ENCODE data around the gene SLC6A19. TPM values are rescaled to one million over a fixed set of nuclear protein-coding genes. Genes with fewer than 3 reads are reported as not detected.

SLC6A19 gene
- total and polyA plus RNA-seq, 8 donors, result 0.13 to 5.5 (median 0.43) TPM; not detected in 3

DNA sequence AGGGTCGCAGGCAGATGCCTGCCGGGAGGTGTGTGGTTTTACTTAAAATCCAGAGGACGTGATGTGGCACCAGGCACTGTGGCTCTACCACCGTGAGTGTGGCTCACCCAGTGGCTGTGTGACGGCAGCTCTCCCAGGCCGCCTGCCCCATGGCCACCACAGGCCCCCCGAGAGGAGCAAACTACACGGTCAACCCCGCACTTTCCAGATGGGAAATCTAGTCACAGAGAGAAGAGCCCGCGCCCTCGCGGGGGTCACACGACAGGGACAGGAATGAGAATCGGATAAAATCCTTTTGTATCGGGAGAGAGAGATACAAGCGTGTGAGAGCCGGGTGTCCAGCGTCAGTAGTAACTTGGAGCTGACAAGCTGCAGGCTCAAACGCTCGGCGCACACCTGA, 69.0 kb downstream of the SLC6A19 start:
- H3K36me3 ChIP-seq, result no peaks in the 10 kb centered on the region
- H3K4me3 ChIP-seq, result no peak overlapping the region
- H3K4me1 ChIP-seq, result no peaks in the 10 kb centered on the region
- no peaks in the 10 kb centered on the region for H3K9me3 ChIP-seq
- DNase-seq, result no peak
- WGBS, 5 donors, result 94 to 96% (median 95%) methylated on average over 21 to 22 of the region's 22 CpGs
- TF ChIP-seq, protein P1, sequence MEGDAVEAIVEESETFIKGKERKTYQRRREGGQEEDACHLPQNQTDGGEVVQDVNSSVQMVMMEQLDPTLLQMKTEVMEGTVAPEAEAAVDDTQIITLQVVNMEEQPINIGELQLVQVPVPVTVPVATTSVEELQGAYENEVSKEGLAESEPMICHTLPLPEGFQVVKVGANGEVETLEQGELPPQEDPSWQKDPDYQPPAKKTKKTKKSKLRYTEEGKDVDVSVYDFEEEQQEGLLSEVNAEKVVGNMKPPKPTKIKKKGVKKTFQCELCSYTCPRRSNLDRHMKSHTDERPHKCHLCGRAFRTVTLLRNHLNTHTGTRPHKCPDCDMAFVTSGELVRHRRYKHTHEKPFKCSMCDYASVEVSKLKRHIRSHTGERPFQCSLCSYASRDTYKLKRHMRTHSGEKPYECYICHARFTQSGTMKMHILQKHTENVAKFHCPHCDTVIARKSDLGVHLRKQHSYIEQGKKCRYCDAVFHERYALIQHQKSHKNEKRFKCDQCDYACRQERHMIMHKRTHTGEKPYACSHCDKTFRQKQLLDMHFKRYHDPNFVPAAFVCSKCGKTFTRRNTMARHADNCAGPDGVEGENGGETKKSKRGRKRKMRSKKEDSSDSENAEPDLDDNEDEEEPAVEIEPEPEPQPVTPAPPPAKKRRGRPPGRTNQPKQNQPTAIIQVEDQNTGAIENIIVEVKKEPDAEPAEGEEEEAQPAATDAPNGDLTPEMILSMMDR (IDR thresholded peaks at IDR 0.05), result no peak
- TF ChIP-seq EP300 (IDR thresholded peaks at IDR 0.05) (no peak), POLR2A (IDR thresholded peaks at IDR 0.05) (no peak), POLR2AphosphoS5 (IDR thresholded peaks at IDR 0.05) (no peak)
- intact Hi-C loops (cut with DNase I; ENCODE audit: low total_unique reads), result no loop called here
- H3K27ac ChIP-seq, result no peak overlapping the region
- peaks cover 0 to 4% (median 0%) of the 10 kb centered on the region in 3 donors for H3K27me3 ChIP-seq

DNA sequence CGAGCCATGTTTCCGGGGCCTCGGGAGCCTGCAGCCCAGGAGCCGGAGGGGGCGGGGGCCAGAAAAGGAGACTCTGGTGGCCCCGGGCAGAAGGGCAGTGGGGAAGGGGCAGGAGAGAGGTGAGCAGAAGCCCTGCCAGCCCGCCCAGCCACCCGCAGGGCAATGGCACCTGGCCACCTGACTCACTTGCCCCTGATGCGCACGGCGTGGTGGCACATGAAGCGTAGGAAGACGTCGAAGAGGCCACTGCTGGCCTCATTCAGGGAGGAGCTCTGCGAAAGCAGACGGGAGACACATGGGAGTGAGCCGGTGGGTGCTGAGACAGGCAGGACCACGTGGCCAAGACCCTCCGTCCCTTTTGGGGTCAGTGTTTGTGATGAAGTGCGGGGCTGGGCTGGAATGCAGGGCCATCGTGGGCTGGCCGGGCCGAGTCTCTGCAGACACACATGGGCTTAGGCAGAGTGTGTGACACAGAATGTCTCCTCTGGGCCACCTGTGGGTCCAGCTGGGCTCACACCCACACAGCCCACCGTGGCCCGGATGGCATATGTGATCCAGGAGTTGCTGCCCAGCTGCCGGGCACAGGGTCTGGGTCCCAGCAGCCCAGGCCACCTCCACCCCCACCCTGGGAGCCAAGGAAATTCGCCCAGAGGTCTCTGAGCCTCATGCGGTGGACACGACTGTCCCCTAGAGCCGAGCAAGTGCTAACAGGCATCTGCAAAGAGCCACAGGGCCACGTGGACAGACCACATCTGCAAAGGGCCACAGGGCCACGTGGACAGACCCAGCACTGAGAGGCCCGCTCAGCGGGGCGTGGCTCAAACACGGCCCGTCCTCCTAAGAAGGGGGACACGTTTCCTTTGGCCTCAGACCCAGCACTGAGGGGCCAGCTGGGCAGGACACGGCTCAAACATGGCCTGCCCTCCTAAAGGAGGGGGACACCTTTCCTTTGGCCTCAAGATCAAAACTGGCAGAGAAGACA, 69.8 kb downstream of the SLC6A19 start:
- Histone ChIP-seq H3K4me1 (no peaks in the 10 kb centered on the region), H3K4me3 (no peak overlapping the region), H3K9me3 (no peaks in the 10 kb centered on the region), H3K27ac (no peak overlapping the region), H3K36me3 (no peaks in the 10 kb centered on the region), H3K27me3 (no peaks in the 10 kb centered on the region)
- intact Hi-C loops (cut with DNase I; ENCODE audit: low total_unique reads), result no loop called here
- DNase-seq, result no peak
- TF ChIP-seq EP300 (IDR thresholded peaks at IDR 0.05), result no peak
- TF ChIP-seq POLR2A (IDR thresholded peaks at IDR 0.05), result no peak
- no peak for TF ChIP-seq POLR2AphosphoS5 (IDR thresholded peaks at IDR 0.05)
- TF ChIP-seq, protein P1 (IDR thresholded peaks at IDR 0.05), result no peak
- 92 to 96% (median 94%) methylated on average over 32 to 39 of the region's 39 CpGs for WGBS, 5 donors

DNA sequence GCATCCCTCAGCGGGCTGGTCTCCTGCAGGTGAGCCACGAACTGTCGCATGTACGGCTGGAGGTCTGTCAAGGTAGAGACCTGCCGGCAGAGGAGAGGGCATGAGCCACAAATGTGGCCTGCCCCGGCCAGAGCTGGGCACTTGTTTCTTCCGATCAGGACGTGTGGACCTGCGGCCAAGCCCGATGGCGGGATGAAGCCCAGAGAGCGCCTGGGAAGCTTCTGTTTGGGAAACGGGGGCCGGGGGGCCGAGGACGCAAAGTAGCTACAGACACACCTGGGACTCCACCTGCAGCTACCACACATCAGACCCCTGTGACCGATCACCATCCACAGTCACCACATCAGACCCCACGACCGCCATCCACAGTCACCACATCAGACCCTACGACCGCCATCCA, 70.8 kb downstream of the SLC6A19 start:
- intact Hi-C loops (cut with DNase I; ENCODE audit: low total_unique reads), result no loop called here
- no peak overlapping the region for H3K4me3 ChIP-seq
- no peak overlapping the region for H3K27ac ChIP-seq

DNA sequence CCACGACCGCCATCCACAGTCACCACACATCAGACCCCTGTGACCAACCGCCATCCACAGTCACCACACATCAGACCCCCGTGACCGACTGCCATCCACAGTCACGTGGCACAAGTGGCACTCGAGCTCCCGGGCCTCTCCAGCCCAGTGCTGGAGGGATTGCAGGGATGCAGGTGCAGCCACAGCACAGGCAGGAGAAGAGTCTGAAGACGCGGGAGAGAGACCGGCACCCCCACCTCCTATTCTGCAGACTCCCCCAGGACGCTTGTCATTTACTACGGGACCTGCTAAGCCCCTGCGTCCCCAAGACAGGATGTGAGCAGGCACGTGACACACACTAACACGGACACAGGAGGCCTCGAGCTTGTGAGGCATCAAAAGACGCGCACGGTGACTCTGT, 72.3 kb downstream of the SLC6A19 start:
- no peaks in the 10 kb centered on the region for H3K4me1 ChIP-seq
- WGBS, 5 donors, result 94 to 97% (median 95%) methylated on average over 18 to 20 of the region's 20 CpGs
- peaks cover 0 to 4% (median under 1%) of the 10 kb centered on the region in 4 donors for H3K9me3 ChIP-seq
- H3K27ac ChIP-seq, result no peak overlapping the region
- intact Hi-C loops (cut with DNase I; ENCODE audit: low total_unique reads), result no loop called here
- DNase-seq, result no peak
- no peak overlapping the region for H3K4me3 ChIP-seq
- H3K27me3 ChIP-seq, result no peaks in the 10 kb centered on the region
- H3K36me3 ChIP-seq, result no peaks in the 10 kb centered on the region
- TF ChIP-seq POLR2AphosphoS5 (IDR thresholded peaks at IDR 0.05), result no peak
- no peak for TF ChIP-seq EP300 (IDR thresholded peaks at IDR 0.05)
- TF ChIP-seq POLR2A (IDR thresholded peaks at IDR 0.05), result no peak
- TF ChIP-seq, protein P1 (IDR thresholded peaks at IDR 0.05), result no peak

More for the DNA sequence above, 70.8 kb downstream of the SLC6A19 start:
- 95 to 97% (median 96%) methylated on average over 19 to 21 of the region's 21 CpGs for WGBS, 5 donors
- Histone ChIP-seq H3K9me3 (no peaks in the 10 kb centered on the region), H3K36me3 (no peaks in the 10 kb centered on the region), H3K4me1 (no peaks in the 10 kb centered on the region), H3K27me3 (no peaks in the 10 kb centered on the region)
- TF ChIP-seq POLR2AphosphoS5 (IDR thresholded peaks at IDR 0.05) (no peak), POLR2A (IDR thresholded peaks at IDR 0.05) (no peak), EP300 (IDR thresholded peaks at IDR 0.05) (no peak)
- TF ChIP-seq, protein P1 (IDR thresholded peaks at IDR 0.05), result no peak
- no peak for DNase-seq

All from stomach (tissue), 9 donors.